ENCODE data around the gene PRKCE.

DNA sequence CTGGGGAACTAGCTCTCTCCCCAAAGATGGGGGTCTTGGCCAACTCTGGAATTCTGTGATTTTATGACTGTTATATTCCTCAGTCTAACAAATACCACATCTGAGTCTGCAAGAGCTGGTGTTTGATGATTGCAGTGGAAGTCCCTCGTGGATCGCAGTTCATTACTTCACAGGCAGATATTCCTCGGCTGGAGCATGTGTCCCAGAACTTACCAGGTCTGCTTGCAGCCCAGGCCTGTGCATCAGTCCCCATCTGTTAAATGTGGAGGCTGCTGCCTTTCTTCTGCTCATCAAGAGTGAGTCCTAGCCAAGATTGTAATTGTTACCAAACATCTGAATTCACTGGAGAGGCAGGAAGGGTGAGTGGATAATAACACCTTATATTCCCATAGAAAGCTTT is 55.5 kb downstream of the PRKCE start:
- TF ChIP-seq, protein P1, sequence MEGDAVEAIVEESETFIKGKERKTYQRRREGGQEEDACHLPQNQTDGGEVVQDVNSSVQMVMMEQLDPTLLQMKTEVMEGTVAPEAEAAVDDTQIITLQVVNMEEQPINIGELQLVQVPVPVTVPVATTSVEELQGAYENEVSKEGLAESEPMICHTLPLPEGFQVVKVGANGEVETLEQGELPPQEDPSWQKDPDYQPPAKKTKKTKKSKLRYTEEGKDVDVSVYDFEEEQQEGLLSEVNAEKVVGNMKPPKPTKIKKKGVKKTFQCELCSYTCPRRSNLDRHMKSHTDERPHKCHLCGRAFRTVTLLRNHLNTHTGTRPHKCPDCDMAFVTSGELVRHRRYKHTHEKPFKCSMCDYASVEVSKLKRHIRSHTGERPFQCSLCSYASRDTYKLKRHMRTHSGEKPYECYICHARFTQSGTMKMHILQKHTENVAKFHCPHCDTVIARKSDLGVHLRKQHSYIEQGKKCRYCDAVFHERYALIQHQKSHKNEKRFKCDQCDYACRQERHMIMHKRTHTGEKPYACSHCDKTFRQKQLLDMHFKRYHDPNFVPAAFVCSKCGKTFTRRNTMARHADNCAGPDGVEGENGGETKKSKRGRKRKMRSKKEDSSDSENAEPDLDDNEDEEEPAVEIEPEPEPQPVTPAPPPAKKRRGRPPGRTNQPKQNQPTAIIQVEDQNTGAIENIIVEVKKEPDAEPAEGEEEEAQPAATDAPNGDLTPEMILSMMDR (IDR thresholded peaks at IDR 0.05), result no peak
- TF ChIP-seq YY1 (IDR thresholded peaks at IDR 0.05; ENCODE audit: low read depth) (no peak), NRF1 (IDR thresholded peaks at IDR 0.05; ENCODE audit: low read depth, low read length) (no peak), EZH2phosphoT487 (IDR thresholded peaks at IDR 0.05; ENCODE audit: borderline replicate concordance, low read depth) (no peak), EP300 (IDR thresholded peaks at IDR 0.05; ENCODE audit: borderline replicate concordance in 1 of 2, low read depth in 1 of 2, low read length in 1 of 2) (no peak), GABPA (IDR thresholded peaks at IDR 0.05; ENCODE audit: low read depth) (no peak), RFX5 (IDR thresholded peaks at IDR 0.05; ENCODE audit: low read length) (no peak)
- TF ChIP-seq, protein P2, sequence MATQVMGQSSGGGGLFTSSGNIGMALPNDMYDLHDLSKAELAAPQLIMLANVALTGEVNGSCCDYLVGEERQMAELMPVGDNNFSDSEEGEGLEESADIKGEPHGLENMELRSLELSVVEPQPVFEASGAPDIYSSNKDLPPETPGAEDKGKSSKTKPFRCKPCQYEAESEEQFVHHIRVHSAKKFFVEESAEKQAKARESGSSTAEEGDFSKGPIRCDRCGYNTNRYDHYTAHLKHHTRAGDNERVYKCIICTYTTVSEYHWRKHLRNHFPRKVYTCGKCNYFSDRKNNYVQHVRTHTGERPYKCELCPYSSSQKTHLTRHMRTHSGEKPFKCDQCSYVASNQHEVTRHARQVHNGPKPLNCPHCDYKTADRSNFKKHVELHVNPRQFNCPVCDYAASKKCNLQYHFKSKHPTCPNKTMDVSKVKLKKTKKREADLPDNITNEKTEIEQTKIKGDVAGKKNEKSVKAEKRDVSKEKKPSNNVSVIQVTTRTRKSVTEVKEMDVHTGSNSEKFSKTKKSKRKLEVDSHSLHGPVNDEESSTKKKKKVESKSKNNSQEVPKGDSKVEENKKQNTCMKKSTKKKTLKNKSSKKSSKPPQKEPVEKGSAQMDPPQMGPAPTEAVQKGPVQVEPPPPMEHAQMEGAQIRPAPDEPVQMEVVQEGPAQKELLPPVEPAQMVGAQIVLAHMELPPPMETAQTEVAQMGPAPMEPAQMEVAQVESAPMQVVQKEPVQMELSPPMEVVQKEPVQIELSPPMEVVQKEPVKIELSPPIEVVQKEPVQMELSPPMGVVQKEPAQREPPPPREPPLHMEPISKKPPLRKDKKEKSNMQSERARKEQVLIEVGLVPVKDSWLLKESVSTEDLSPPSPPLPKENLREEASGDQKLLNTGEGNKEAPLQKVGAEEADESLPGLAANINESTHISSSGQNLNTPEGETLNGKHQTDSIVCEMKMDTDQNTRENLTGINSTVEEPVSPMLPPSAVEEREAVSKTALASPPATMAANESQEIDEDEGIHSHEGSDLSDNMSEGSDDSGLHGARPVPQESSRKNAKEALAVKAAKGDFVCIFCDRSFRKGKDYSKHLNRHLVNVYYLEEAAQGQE (IDR thresholded peaks at IDR 0.05; ENCODE audit: low read depth, low read length), result no peak
- TF ChIP-seq, protein P3, sequence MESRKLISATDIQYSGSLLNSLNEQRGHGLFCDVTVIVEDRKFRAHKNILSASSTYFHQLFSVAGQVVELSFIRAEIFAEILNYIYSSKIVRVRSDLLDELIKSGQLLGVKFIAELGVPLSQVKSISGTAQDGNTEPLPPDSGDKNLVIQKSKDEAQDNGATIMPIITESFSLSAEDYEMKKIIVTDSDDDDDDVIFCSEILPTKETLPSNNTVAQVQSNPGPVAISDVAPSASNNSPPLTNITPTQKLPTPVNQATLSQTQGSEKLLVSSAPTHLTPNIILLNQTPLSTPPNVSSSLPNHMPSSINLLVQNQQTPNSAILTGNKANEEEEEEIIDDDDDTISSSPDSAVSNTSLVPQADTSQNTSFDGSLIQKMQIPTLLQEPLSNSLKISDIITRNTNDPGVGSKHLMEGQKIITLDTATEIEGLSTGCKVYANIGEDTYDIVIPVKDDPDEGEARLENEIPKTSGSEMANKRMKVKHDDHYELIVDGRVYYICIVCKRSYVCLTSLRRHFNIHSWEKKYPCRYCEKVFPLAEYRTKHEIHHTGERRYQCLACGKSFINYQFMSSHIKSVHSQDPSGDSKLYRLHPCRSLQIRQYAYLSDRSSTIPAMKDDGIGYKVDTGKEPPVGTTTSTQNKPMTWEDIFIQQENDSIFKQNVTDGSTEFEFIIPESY (IDR thresholded peaks at IDR 0.05; ENCODE audit: borderline replicate concordance, low read depth), result no peak
- TF ChIP-seq, protein P4, sequence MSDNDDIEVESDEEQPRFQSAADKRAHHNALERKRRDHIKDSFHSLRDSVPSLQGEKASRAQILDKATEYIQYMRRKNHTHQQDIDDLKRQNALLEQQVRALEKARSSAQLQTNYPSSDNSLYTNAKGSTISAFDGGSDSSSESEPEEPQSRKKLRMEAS (IDR thresholded peaks at IDR 0.05; ENCODE audit: low read depth), result no peak
- TF ChIP-seq, protein P5, sequence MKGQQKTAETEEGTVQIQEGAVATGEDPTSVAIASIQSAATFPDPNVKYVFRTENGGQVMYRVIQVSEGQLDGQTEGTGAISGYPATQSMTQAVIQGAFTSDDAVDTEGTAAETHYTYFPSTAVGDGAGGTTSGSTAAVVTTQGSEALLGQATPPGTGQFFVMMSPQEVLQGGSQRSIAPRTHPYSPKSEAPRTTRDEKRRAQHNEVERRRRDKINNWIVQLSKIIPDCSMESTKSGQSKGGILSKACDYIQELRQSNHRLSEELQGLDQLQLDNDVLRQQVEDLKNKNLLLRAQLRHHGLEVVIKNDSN (IDR thresholded peaks at IDR 0.05; ENCODE audit: borderline replicate concordance, low read depth), result no peak

All from SK-N-SH (cell line).